HEK293 (cell line): ENCODE measurements around the gene MGST3.

Experiments
- SALL2 ChIP-seq: fragments of 450-650 bp; formaldehyde crosslinking; IDR thresholded peaks from 2 replicates; pipeline ENCODE4 v1.5.0; 2017; ENCODE audit warnings: missing biosample characterization, mild to moderate bottlenecking, missing genetic modification characterization, borderline replicate concordance
- SP2 ChIP-seq: fragments of 450-650 bp; formaldehyde crosslinking; IDR thresholded peaks from 2 replicates; pipeline ENCODE4 v1.5.1; 2016; ENCODE audit warnings: missing biosample characterization, missing genetic modification characterization
- YY1 ChIP-seq: fragments of 450-650 bp; formaldehyde crosslinking; IDR thresholded peaks from 2 replicates; pipeline ENCODE4 v1.5.1; 2018; ENCODE audit warnings: missing biosample characterization, missing genetic modification characterization
- ZBTB10 ChIP-seq: fragments of 450-650 bp; formaldehyde crosslinking; IDR thresholded peaks from 2 replicates; pipeline ENCODE4 v1.5.1; 2016; ENCODE audit warnings: missing biosample characterization, missing genetic modification characterization
- ZNF292 ChIP-seq: fragments of 450-650 bp; formaldehyde crosslinking; IDR thresholded peaks from 2 replicates; pipeline ENCODE4 v1.5.1; 2016; ENCODE audit warnings: low read depth, missing biosample characterization, missing genetic modification characterization, borderline replicate concordance
- ZNF350 ChIP-seq: fragments of 450-650 bp; formaldehyde crosslinking; IDR thresholded peaks from 2 replicates; pipeline ENCODE4 v1.5.0; 2017; ENCODE audit warnings: missing biosample characterization, mild to moderate bottlenecking, missing genetic modification characterization
- ZNF501 ChIP-seq: fragments of 450-650 bp; formaldehyde crosslinking; IDR thresholded peaks from 2 replicates; pipeline ENCODE4 v1.5.1; 2016; ENCODE audit warnings: missing biosample characterization, missing genetic modification characterization
- TF ChIP-seq, protein P1 (sequence below): fragments of 450-650 bp; formaldehyde crosslinking; IDR thresholded peaks from 2 replicates; pipeline ENCODE4 v1.5.1; 2016; ENCODE audit warnings: missing biosample characterization, missing genetic modification characterization
- TF ChIP-seq, protein P2 (sequence below): fragments of 450-650 bp; formaldehyde crosslinking; IDR thresholded peaks from 2 replicates; pipeline ENCODE4 v1.5.1; 2016; ENCODE audit warnings: missing biosample characterization, missing genetic modification characterization
- TF ChIP-seq, protein P3 (sequence below): fragments of 450-650 bp; IDR thresholded peaks from 2 replicates; pipeline ENCODE4 v1.5.1; 2018; ENCODE audit warnings: missing biosample characterization, missing genetic modification characterization
- TF ChIP-seq, protein P4 (sequence below): fragments of 450-650 bp; formaldehyde crosslinking; IDR thresholded peaks from 2 replicates; pipeline ENCODE4 v1.5.1; 2016; ENCODE audit warnings: missing biosample characterization, missing genetic modification characterization
- TF ChIP-seq, protein P5 (sequence below): fragments of 450-650 bp; formaldehyde crosslinking; IDR thresholded peaks from 2 replicates; pipeline ENCODE4 v1.5.0; 2017; ENCODE audit warnings: missing biosample characterization, missing genetic modification characterization, borderline replicate concordance

- TF ChIP-seq, protein P1, sequence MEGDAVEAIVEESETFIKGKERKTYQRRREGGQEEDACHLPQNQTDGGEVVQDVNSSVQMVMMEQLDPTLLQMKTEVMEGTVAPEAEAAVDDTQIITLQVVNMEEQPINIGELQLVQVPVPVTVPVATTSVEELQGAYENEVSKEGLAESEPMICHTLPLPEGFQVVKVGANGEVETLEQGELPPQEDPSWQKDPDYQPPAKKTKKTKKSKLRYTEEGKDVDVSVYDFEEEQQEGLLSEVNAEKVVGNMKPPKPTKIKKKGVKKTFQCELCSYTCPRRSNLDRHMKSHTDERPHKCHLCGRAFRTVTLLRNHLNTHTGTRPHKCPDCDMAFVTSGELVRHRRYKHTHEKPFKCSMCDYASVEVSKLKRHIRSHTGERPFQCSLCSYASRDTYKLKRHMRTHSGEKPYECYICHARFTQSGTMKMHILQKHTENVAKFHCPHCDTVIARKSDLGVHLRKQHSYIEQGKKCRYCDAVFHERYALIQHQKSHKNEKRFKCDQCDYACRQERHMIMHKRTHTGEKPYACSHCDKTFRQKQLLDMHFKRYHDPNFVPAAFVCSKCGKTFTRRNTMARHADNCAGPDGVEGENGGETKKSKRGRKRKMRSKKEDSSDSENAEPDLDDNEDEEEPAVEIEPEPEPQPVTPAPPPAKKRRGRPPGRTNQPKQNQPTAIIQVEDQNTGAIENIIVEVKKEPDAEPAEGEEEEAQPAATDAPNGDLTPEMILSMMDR (tag by site-specific recombination): no peak
- TF ChIP-seq YY1 (tag by site-specific recombination): no peak
- TF ChIP-seq, protein P2, sequence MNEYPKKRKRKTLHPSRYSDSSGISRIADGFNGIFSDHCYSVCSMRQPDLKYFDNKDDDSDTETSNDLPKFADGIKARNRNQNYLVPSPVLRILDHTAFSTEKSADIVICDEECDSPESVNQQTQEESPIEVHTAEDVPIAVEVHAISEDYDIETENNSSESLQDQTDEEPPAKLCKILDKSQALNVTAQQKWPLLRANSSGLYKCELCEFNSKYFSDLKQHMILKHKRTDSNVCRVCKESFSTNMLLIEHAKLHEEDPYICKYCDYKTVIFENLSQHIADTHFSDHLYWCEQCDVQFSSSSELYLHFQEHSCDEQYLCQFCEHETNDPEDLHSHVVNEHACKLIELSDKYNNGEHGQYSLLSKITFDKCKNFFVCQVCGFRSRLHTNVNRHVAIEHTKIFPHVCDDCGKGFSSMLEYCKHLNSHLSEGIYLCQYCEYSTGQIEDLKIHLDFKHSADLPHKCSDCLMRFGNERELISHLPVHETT (tag by site-specific recombination): no peak
- TF ChIP-seq ZNF292 (tag by site-specific recombination): no peak
- TF ChIP-seq ZBTB10 (tag by site-specific recombination): no peak
- TF ChIP-seq SALL2 (tag by site-specific recombination): no peak
- TF ChIP-seq ZNF350 (tag by site-specific recombination): no peak
- TF ChIP-seq, protein P3, sequence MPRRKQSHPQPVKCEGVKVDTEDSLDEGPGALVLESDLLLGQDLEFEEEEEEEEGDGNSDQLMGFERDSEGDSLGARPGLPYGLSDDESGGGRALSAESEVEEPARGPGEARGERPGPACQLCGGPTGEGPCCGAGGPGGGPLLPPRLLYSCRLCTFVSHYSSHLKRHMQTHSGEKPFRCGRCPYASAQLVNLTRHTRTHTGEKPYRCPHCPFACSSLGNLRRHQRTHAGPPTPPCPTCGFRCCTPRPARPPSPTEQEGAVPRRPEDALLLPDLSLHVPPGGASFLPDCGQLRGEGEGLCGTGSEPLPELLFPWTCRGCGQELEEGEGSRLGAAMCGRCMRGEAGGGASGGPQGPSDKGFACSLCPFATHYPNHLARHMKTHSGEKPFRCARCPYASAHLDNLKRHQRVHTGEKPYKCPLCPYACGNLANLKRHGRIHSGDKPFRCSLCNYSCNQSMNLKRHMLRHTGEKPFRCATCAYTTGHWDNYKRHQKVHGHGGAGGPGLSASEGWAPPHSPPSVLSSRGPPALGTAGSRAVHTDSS (tag by site-specific recombination): no peak
- TF ChIP-seq, protein P4, sequence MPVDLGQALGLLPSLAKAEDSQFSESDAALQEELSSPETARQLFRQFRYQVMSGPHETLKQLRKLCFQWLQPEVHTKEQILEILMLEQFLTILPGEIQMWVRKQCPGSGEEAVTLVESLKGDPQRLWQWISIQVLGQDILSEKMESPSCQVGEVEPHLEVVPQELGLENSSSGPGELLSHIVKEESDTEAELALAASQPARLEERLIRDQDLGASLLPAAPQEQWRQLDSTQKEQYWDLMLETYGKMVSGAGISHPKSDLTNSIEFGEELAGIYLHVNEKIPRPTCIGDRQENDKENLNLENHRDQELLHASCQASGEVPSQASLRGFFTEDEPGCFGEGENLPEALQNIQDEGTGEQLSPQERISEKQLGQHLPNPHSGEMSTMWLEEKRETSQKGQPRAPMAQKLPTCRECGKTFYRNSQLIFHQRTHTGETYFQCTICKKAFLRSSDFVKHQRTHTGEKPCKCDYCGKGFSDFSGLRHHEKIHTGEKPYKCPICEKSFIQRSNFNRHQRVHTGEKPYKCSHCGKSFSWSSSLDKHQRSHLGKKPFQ (tag by site-specific recombination): no peak
- TF ChIP-seq, protein P5, sequence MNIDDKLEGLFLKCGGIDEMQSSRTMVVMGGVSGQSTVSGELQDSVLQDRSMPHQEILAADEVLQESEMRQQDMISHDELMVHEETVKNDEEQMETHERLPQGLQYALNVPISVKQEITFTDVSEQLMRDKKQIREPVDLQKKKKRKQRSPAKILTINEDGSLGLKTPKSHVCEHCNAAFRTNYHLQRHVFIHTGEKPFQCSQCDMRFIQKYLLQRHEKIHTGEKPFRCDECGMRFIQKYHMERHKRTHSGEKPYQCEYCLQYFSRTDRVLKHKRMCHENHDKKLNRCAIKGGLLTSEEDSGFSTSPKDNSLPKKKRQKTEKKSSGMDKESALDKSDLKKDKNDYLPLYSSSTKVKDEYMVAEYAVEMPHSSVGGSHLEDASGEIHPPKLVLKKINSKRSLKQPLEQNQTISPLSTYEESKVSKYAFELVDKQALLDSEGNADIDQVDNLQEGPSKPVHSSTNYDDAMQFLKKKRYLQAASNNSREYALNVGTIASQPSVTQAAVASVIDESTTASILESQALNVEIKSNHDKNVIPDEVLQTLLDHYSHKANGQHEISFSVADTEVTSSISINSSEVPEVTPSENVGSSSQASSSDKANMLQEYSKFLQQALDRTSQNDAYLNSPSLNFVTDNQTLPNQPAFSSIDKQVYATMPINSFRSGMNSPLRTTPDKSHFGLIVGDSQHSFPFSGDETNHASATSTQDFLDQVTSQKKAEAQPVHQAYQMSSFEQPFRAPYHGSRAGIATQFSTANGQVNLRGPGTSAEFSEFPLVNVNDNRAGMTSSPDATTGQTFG (tag by site-specific recombination): no peak
- no peak for TF ChIP-seq SP2 (tag by site-specific recombination)
- TF ChIP-seq ZNF501 (tag by site-specific recombination): no peak
Measured at GRCh38 chr1:165703648-165704047, 72.6 kb downstream of the MGST3 start.
